ENCODE results near the gene VPS52. TPM values are rescaled to one million over a fixed set of nuclear protein-coding genes. Genes with fewer than 3 reads are reported as not detected.

Gene VPS52
- total RNA-seq, 1 donor from 2014 or later, result 42.2 TPM

DNA sequence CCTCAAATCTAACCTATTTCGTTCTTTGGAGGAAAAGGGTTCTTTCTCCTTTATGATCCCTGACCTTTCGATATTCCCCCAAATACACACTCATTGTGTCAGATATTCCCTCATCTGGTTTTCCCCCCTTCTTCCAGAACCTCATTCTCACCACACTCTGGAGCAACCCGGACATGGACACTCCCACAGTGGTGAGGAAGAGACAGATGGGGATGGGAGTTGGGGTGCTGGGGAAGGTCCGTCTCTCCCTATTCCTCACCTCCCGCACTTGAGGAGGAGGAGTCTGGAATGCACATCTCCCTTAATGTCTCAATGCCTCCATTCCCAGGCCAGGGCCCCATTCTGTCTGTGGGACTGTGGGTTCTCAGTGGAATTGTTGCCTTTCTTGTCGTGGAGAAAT, 69.7 kb downstream of the VPS52 start:
- intact Hi-C loops (cut with DNase I), result loop anchor here (5.0 to 10.0 kb wide), 2 partner anchors 70 to 1017 kb away; partner anchors contain the start of genes AGER, RPS18 and VPS52
- Histone ChIP-seq H3K4me3 (peak overlapping the region; percentile 81 to 96), H3K27ac (no peak overlapping the region), H3K9me3 (no peaks in the 10 kb centered on the region), H3K27me3 (no peaks in the 10 kb centered on the region), H3K4me1 (peaks cover 74% of the 10 kb centered on the region), H3K36me3 (peaks cover 0 to 18% of the 10 kb centered on the region in 2 donors)
- no peak for DNase-seq (ENCODE audit: extremely low spot score in 2 of 2)
- TF ChIP-seq POLR2AphosphoS5 (IDR thresholded peaks at IDR 0.05; ENCODE audit: insufficient read depth in 1 of 2, low read depth in 1 of 2) (no peak), POLR2A (IDR thresholded peaks at IDR 0.05) (no peak), CTCF (IDR thresholded peaks at IDR 0.05) (no peak)

GRCh38 chr6:33201147-33201545, 70.5 kb downstream of the VPS52 start:
- no peaks in the 10 kb centered on the region for H3K27me3 ChIP-seq
- peaks cover 71% of the 10 kb centered on the region for H3K4me1 ChIP-seq
- intact Hi-C loops (cut with DNase I), result loop anchor here (5.0 to 10.0 kb wide), 2 partner anchors 71 to 1016 kb away; partner anchors contain the start of genes AGER, RPS18 and VPS52
- DNase-seq (ENCODE audit: extremely low spot score in 2 of 2), result no peak
- peaks cover 0 to 26% of the 10 kb centered on the region in 2 donors for H3K36me3 ChIP-seq
- H3K9me3 ChIP-seq, result no peaks in the 10 kb centered on the region
- H3K27ac ChIP-seq, result peak overlapping the region; percentile 94
- H3K4me3 ChIP-seq, result peak overlapping the region; percentile 81 to 96
- TF ChIP-seq CTCF (IDR thresholded peaks at IDR 0.05) (no peak), POLR2AphosphoS5 (IDR thresholded peaks at IDR 0.05; ENCODE audit: insufficient read depth in 1 of 2, low read depth in 1 of 2) (no peak), POLR2A (IDR thresholded peaks at IDR 0.05) (no peak)

MicroRNA genes within 50 kb of the gene (microRNA counts, 767-probe panel; counts per million panel counts)
- microRNA hsa-miR-219-1-3p (238 to 261 counts per million in 2 donors), microRNA hsa-miR-219-5p (238 to 261 counts per million in 2 donors)

Small RNA genes within 50 kb of the gene (microRNA-seq; reads per million reads assigned to microRNA genes)
- gene MIR219A1 (ENCODE audit: borderline number of aligned reads, borderline replicate concordance), result 2.4 reads per million
- not detected for gene MIR6834 (ENCODE audit: borderline number of aligned reads, borderline replicate concordance)
- gene MIR6873 (ENCODE audit: borderline number of aligned reads, borderline replicate concordance), result not detected

Small RNA genes within 50 kb of the gene (small RNA-seq; reads per million reads assigned to genes)
- gene MIR219A1, result 1.1 reads per million, percentile 26 among the genes with 10 or more reads in this experiment

Other genes with a start within 250 kb of the VPS52 start
- gene HLA-DPA1, start 198.2 kb downstream of the VPS52 start, total RNA-seq, result 82.3 TPM
- gene HLA-DPB1, start 195.9 kb downstream of the VPS52 start, total RNA-seq, result 94.8 TPM
- 0.25 TPM for gene COL11A2, start 79.4 kb downstream of the VPS52 start, total RNA-seq
- gene RXRB, start 71.2 kb downstream of the VPS52 start, total RNA-seq, result 28.0 TPM
- 36.3 TPM for gene SLC39A7, start 71.0 kb downstream of the VPS52 start, total RNA-seq
- gene HSD17B8, start 67.2 kb downstream of the VPS52 start, total RNA-seq, result 17.7 TPM
- 32.7 TPM for gene RING1, start 63.4 kb downstream of the VPS52 start, total RNA-seq
- gene RPS18, start 199 bp upstream of the VPS52 start, total RNA-seq, result 3,296 TPM
- gene B3GALT4, start 5.2 kb upstream of the VPS52 start, total RNA-seq, result 14.0 TPM
- gene WDR46, start 17.4 kb upstream of the VPS52 start, total RNA-seq, result 36.3 TPM
- 9.1 TPM for gene PFDN6, start 17.7 kb upstream of the VPS52 start, total RNA-seq
- 41.5 TPM for gene RGL2, start 27.1 kb upstream of the VPS52 start, total RNA-seq
- 59.9 TPM for gene TAPBP, start 42.2 kb upstream of the VPS52 start, total RNA-seq
- 18.4 TPM for gene ZBTB22, start 45.9 kb upstream of the VPS52 start, total RNA-seq
- 32.2 TPM for gene DAXX, start 51.1 kb upstream of the VPS52 start, total RNA-seq
- gene KIFC1, start 119.9 kb upstream of the VPS52 start, total RNA-seq, result 27.5 TPM
- gene PHF1, start 139.1 kb upstream of the VPS52 start, total RNA-seq, result 73.2 TPM
- gene CUTA, start 146.2 kb upstream of the VPS52 start, total RNA-seq, result 73.2 TPM
- 16.0 TPM for gene SYNGAP1, start 148.2 kb upstream of the VPS52 start, total RNA-seq
- gene ZBTB9, start 182.7 kb upstream of the VPS52 start, total RNA-seq, result 1.5 TPM